ENCODE data around the gene ETV2. TPM values are rescaled to one million over a fixed set of nuclear protein-coding genes. Genes with fewer than 3 reads are reported as not detected.
"Not testable (repeated sequence)": the region's sequence is repeated elsewhere in the genome, so short reads cannot be mapped to it uniquely, and the experiment has no call there.

Gene ETV2
- total RNA-seq, 1 experiment from 2014 or later: 1.5 TPM

- POLR2A ChIA-PET: no interaction called here
- no peak for DNase-seq (ENCODE audit: low read depth, low spot score)
- no peaks in the 10 kb centered on the region for H4K20me1 ChIP-seq (ENCODE audit: insufficient read depth)
- ATAC-seq: no peak
- peaks cover 6 to 19% of the 10 kb centered on the region in 2 experiments; a peak in 3 of 4 replicates for H3K4me1 ChIP-seq (ENCODE audit: control insufficient read depth in 1 of 2, insufficient read depth in 2 of 2, low read length in 2 of 2)
- CTCF ChIA-PET: no interaction called here
- no peaks in the 10 kb centered on the region for H3K9me2 ChIP-seq (ENCODE audit: insufficient read depth)
- no peak overlapping the region for H3K4me3 ChIP-seq (replicated peaks in 1 of 2; ENCODE audit: low read depth in 1 of 2, low read length in 2 of 2)
- H3K36me3 ChIP-seq (ENCODE audit: control insufficient read depth in 1 of 2, insufficient read depth in 2 of 2, low read length in 2 of 2): peaks cover 9 to 14% of the 10 kb centered on the region in 2 experiments; a peak in 3 of 4 replicates
- RAD21 ChIA-PET (ENCODE audit: low non-redundant PET in 1 of 2, low total read pairs in 2 of 2, uncharacterized antibody in 2 of 2, unreplicated experiment in 2 of 2): no interaction called here
- no peak overlapping the region for H3K4me2 ChIP-seq (ENCODE audit: low read length)
- intact Hi-C loops (cut with micrococcal nuclease): no loop called here
- H3K79me2 ChIP-seq (ENCODE audit: insufficient read depth, low read length): peaks cover 46% of the 10 kb centered on the region
- no peak for TF ChIP-seq JUND (IDR thresholded peaks at IDR 0.05)
- no peak for TF ChIP-seq SP1 (IDR thresholded peaks at IDR 0.05; ENCODE audit: low read depth)
- TF ChIP-seq POLR2AphosphoS5 (IDR thresholded peaks at IDR 0.05; ENCODE audit: low read depth, low read length): no peak
- TF ChIP-seq TCF7L2 (IDR thresholded peaks at IDR 0.05; ENCODE audit: borderline replicate concordance, extremely low read depth, insufficient read depth, insufficient read length): no peak
- no peak for TF ChIP-seq ZFX (IDR thresholded peaks at IDR 0.05)
- no peak for TF ChIP-seq ZNF274 (IDR thresholded peaks at IDR 0.05; ENCODE audit: low read depth, low read length)
- no peak for TF ChIP-seq ELF1 (IDR thresholded peaks at IDR 0.05; ENCODE audit: borderline replicate concordance, low read depth)
- no peak for TF ChIP-seq SIN3A (IDR thresholded peaks at IDR 0.05; ENCODE audit: low read depth)
- TF ChIP-seq REST (IDR thresholded peaks at IDR 0.05; ENCODE audit: low read depth): no peak
- H3K27me3 ChIP-seq (ENCODE audit: insufficient read depth, low read length): no peaks in the 10 kb centered on the region
- no peak overlapping the region for H2AFZ ChIP-seq (ENCODE audit: low read depth, low read length, poor library complexity, severe bottlenecking)
- H3K27ac ChIP-seq (ENCODE audit: low read depth, low read length): no peak overlapping the region
- no peaks in the 10 kb centered on the region for H3K9me3 ChIP-seq (ENCODE audit: control insufficient read depth in 1 of 2, insufficient read depth in 1 of 2, low read depth in 1 of 2, low read length in 2 of 2)
- no peak overlapping the region for H3K9ac ChIP-seq (ENCODE audit: low read length)
- no TSS peak for BruUV-seq (replicated peaks)
Observed at GRCh38 chr19:35650581-35650980, 9.0 kb downstream of the ETV2 start.

GRCh38 chr19:35654828-35655227 lies 13.3 kb downstream of the ETV2 start:
- H3K27ac ChIP-seq (ENCODE audit: low read depth, low read length); H3K9me2 ChIP-seq (ENCODE audit: insufficient read depth); H4K20me1 ChIP-seq (ENCODE audit: insufficient read depth); H3K4me1 ChIP-seq (ENCODE audit: control insufficient read depth in 1 of 2, insufficient read depth in 2 of 2, low read length in 2 of 2); intact Hi-C loops (cut with micrococcal nuclease); H3K9ac ChIP-seq (ENCODE audit: low read length); BruUV-seq (replicated peaks); H3K27me3 ChIP-seq (ENCODE audit: insufficient read depth, low read length); H2AFZ ChIP-seq (ENCODE audit: low read depth, low read length, poor library complexity, severe bottlenecking); RAD21 ChIA-PET (ENCODE audit: low non-redundant PET in 1 of 2, low total read pairs in 2 of 2, uncharacterized antibody in 2 of 2, unreplicated experiment in 2 of 2); H3K9me3 ChIP-seq (ENCODE audit: control insufficient read depth in 1 of 2, insufficient read depth in 1 of 2, low read depth in 1 of 2, low read length in 2 of 2); H3K4me2 ChIP-seq (ENCODE audit: low read length); ATAC-seq; H3K4me3 ChIP-seq (replicated peaks in 1 of 2; ENCODE audit: low read depth in 1 of 2, low read length in 2 of 2); DNase-seq (ENCODE audit: low read depth, low spot score): not testable (repeated sequence)
- peaks cover 36% of the 10 kb centered on the region for H3K79me2 ChIP-seq (ENCODE audit: insufficient read depth, low read length)
- peaks cover 26 to 30% of the 10 kb centered on the region in 2 experiments for H3K36me3 ChIP-seq (ENCODE audit: control insufficient read depth in 1 of 2, insufficient read depth in 2 of 2, low read length in 2 of 2)
- POLR2A ChIA-PET: interaction anchor here (1.2 to 1.4 kb wide), 2 partner anchors 11 to 19 kb away, joined by 3 read pairs; no protein-coding TSS in a partner anchor
- CTCF ChIA-PET: interaction anchor here (0.7 kb wide), 1 partner anchor 10 kb away, joined by 3 read pairs; no protein-coding TSS in a partner anchor

Measured in HCT116 (cell line).